HG03565 (cell line): ENCODE data around the gene CDH7.

ENCODE experiments used
- ATAC-seq: cut with Tn5 transposase; IDR thresholded peaks from one replicate; pipeline ENCODE4 v1.9.1; 2021; ENCODE audit warnings: mild to moderate bottlenecking, moderate library complexity; ENCODE audit not compliant: unreplicated experiment

Gene CDH7

GRCh38 chr18:65750389-65751154, at the start of gene CDH7:
TSS of gene CDH7 (plus strand) at chr18:65751012. CDS start at chr18:65762843, 11,831 bp downstream.
- no peak for ATAC-seq

- ATAC-seq, result no peak
Observed at GRCh38 chr18:65704046-65704445, 46.8 kb upstream of the CDH7 start.

- no peak for ATAC-seq
Observed at GRCh38 chr18:65706646-65707045, 44.2 kb upstream of the CDH7 start.

GRCh38 chr18:65711493-65711892, 39.3 kb upstream of the CDH7 start:
- no peak for ATAC-seq

DNA sequence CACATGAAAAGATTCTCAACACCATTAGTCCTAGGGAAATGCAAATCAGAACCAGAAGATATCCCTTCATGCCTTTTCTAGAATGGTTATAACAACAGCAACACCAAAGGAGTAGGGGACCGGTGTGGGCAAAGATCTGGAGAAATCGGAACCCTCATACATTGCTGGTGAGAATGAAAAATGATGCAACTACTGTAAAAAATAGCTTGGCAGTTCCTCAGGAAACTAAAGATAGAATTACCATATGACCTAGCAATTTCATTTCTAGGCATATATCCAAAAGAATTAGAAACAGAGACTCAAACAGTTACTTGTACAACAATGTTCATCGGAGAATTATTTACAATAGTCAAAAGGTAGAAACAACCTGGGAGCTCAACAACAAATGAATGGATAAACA, 29.2 kb upstream of the CDH7 start:
- ATAC-seq, result no peak

- no peak for ATAC-seq
Observed at GRCh38 chr18:65725251-65726050, 25.4 kb upstream of the CDH7 start.

GRCh38 chr18:65735155-65735554, 15.7 kb upstream of the CDH7 start:
- no peak for ATAC-seq

DNA sequence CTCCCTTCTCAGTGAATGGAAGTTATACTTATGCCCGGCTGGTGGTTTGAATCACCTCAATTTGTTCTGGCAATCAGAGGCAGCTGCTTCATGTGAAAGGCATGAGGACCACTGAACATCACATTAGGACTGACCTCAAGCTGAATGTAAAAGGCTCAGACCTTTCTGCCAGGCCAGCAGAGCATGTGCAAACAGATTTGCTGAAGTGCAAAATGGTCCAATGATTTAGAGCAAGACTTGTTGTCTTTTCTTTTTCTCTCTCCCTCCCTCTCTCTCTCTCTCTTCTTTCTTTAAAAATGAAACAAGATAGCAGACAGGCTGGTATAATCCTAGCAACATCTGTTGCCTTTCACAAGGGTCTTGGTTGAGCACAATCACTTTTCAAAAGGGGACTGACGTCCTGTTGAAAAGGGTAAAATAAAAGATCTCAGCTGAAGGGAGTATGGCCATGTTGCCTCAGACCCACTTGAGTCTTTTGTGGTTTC, 13.3 kb upstream of the CDH7 start:
- ATAC-seq, result no peak

GRCh38 chr18:65746936-65747335, 3.9 kb upstream of the CDH7 start:
- ATAC-seq, result no peak

GRCh38 chr18:65748321-65748720, 2.5 kb upstream of the CDH7 start:
- no peak for ATAC-seq

DNA sequence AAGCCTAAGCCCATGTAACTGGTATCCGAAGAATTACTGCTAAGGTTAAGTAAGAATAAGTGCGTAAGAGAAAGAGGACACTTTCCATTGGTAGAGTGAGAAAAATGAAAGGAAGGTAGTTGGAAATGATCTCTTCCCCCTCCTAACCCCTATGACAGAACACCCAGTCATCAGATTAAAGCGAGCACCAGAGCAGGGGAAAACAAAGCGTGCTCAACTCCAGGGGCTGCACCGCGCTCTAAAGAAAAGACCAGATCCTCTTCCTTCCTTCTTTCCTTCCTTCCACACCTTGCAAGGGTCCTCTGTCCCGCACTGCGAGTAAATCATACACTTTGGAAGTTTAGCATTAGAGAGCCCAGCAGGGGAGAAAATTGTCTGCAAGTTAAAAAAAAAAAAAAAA, 971 bp upstream of the CDH7 start:
- ATAC-seq, result no peak

DNA sequence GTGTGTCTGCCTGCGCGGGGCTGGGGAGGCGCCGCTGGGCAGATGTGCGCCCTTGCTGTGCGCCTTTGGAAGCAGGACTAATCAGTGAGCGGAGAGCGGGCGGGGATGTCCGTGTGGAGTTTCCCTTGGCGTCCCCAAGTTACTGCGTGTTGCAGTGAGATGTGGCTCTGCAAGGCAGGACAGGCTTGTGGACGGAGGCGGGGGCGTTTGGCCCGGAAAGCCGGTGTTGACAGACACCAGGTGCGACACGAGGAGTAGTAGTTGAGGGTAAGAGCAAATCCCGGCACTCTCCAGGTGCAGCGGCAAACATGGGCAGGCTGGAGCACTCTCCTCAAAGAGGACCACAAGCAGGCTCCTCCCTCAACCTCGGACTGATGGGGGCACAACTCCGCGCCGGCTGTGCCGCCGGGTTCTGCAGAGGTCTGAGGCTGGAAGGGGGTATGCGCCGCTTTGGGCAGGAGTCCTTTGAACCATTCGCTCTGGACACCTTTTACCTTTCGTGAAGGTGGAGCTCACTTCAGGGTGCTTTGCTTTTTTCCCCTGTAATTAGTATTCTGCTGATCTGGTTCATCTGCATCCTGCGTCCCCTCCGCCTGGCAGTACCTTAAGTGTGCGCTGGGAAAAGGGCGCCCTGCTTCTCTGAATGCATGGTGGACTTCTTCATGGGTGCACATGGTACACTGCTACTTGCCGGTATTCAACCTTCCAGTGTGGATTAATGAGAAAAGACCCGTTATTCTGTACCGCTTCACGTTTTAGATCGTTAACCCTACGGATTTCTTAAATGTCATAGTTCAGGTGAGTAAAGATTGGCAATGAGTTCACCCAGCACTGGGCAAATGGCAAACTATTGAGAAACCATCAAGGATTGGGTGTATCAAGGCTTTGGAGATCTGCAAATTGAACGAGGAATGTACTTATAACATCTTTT, 608 bp downstream of the CDH7 start:
- no peak for ATAC-seq

DNA sequence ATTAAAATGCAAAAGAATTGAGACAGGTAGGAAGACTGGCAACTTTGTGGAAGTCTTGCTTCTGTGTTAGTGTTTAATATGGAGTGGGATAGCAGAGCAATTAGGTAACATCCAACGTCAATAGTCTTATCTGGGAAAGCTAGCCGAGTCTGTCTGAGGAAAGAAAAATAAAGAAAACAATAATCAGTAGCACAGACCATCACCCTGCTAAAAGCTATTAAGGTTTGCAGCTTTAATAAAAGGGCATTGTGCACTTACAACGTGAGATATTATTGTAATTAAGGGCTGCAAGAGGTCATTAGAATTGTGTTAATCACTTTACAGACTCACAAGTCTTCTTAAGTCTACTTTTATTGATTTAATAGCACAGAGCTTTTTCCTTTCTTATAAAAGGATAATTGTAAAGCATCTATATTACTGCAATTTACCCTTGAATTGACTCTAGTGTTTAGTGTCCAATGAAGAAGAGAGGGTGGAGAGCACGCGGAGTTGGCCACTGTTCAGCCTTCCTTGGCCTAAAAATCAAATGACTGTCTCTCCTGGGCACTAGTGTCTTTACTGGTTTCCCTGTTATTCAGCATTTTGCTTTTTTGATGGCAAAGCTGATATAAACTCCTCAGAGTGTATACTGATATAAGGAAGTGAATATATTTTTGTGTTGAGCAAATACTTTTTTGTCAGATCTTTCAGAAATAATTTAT, 2.0 kb downstream of the CDH7 start:
- ATAC-seq, result no peak

- peak; percentile 80 for ATAC-seq
Observed at GRCh38 chr18:65753520-65753919, 2.7 kb downstream of the CDH7 start.

DNA sequence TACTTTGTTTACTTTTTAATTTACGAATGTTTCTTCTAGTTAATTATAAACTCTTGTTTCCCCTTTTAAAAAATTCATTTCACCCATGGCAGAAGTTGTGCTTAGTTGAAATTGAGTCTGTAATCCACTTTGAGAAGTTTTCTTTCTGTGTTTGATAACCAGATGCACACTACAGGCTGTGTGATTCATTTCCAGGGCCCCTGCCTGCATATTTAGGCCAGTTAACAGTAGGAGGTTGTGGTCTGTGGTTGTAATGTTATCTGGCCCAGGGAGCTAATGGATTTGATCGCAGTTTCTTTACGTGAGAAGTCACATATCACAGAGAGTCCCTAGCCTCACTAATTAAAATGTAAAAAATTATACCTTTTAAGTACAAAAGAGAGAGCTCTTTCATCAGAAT, 3.3 kb downstream of the CDH7 start:
- no peak for ATAC-seq

GRCh38 chr18:65755616-65756015, 4.8 kb downstream of the CDH7 start:
- ATAC-seq, result no peak

GRCh38 chr18:65760457-65760856, 9.6 kb downstream of the CDH7 start:
- no peak for ATAC-seq

GRCh38 chr18:65761636-65762295, 11.0 kb downstream of the CDH7 start:
- ATAC-seq, result no peak

GRCh38 chr18:65762556-65762955, 11.7 kb downstream of the CDH7 start:
- ATAC-seq, result no peak

DNA sequence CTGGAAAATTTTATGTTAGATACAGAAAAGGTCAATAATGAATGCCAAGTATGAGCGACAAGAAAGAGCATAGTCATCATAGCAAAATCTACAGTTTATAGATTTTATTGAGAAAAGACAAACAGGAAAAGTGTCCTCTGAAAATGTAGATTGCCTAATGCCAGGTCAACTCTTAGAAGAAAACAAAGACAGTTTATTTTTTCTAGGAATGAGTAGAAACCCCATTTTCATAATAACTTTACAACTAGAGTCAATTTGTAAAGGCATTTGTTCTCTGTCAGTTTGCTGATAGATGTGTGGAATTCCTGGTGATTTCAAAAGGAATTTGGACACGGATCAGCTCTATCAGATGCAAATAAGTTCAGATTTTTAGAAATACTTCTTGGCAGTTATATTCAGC, 16.6 kb downstream of the CDH7 start:
- no peak for ATAC-seq
